Activated CD8-positive, alpha-beta memory T cell treated with anti-CD3 and anti-CD28 coated beads for 48 hours (primary cell): ENCODE measurements around the gene YIPF5.

Source experiments
- DNase-seq, 3 experiments: peaks; one replicate each; pipeline ENCODE4 v3.0.0-alpha.2; 2020; ENCODE audit warnings: low read depth in 2 of 3, low spot score in 2 of 3

YIPF5 gene

GRCh38 chr5:144179226-144179625 lies 8.8 kb upstream of the YIPF5 start:
- DNase-seq, result no peak

- no peak for DNase-seq
These were observed 7.1 kb upstream of the YIPF5 start for GRCh38 chr5:144177548-144177947.

- no peak for DNase-seq
These were observed 3.3 kb upstream of the YIPF5 start for GRCh38 chr5:144173766-144174165.

GRCh38 chr5:144169904-144170275 lies 569 bp downstream of the YIPF5 start:
- DNase-seq, result no peak

- no peak for DNase-seq
These were observed 2.5 kb downstream of the YIPF5 start for GRCh38 chr5:144167998-144168397.

GRCh38 chr5:144166696-144167095 lies 3.8 kb downstream of the YIPF5 start:
- no peak for DNase-seq

GRCh38 chr5:144162686-144163085 lies 7.8 kb downstream of the YIPF5 start:
- no peak for DNase-seq

- DNase-seq, result no peak
These were observed 13.7 kb downstream of the YIPF5 start for GRCh38 chr5:144156767-144157171.

- no peak for DNase-seq
These were observed 19.4 kb downstream of the YIPF5 start for GRCh38 chr5:144151026-144151425.

- no peak for DNase-seq
These were observed 25.3 kb downstream of the YIPF5 start for GRCh38 chr5:144144956-144145751.

- DNase-seq, result no peak
These were observed 26.8 kb downstream of the YIPF5 start for GRCh38 chr5:144143625-144144024.

- DNase-seq, result no peak
These were observed 27.7 kb downstream of the YIPF5 start for GRCh38 chr5:144142824-144143162.

- no peak for DNase-seq
These were observed 28.2 kb downstream of the YIPF5 start for GRCh38 chr5:144142139-144142823.

- DNase-seq, result no peak
These were observed 28.9 kb downstream of the YIPF5 start for GRCh38 chr5:144141585-144141984.

- DNase-seq, result no peak
These were observed 30.9 kb downstream of the YIPF5 start for GRCh38 chr5:144139586-144139985.

- no peak for DNase-seq
These were observed 35.2 kb downstream of the YIPF5 start for GRCh38 chr5:144135113-144135762.

- no peak for DNase-seq
These were observed 36.1 kb downstream of the YIPF5 start for GRCh38 chr5:144134194-144134826.

- no peak for DNase-seq
These were observed 37.3 kb downstream of the YIPF5 start for GRCh38 chr5:144133050-144133633.

GRCh38 chr5:144131261-144131660 lies 39.2 kb downstream of the YIPF5 start:
- no peak for DNase-seq

- no peak for DNase-seq
These were observed 40.2 kb downstream of the YIPF5 start for GRCh38 chr5:144130306-144130705.

- no peak for DNase-seq
These were observed 41.6 kb downstream of the YIPF5 start for GRCh38 chr5:144128844-144129243.
